ENCODE measurements around the gene MS4A2. TPM values are rescaled to one million over a fixed set of nuclear protein-coding genes. Genes with fewer than 3 reads are reported as not detected.

Gene MS4A2
- polyA plus RNA-seq, 3 donors = 0.12 TPM; not detected in 2

GRCh38 chr11:60131912-60132311 is 43.4 kb downstream of the MS4A2 start:
- no peak for DNase-seq (ENCODE audit: extremely low read depth in 1 of 11, low read depth in 9 of 11, low spot score in 4 of 11)

- no peak for DNase-seq (ENCODE audit: extremely low read depth in 1 of 11, low read depth in 9 of 11, low spot score in 4 of 11)
Measured at GRCh38 chr11:60133917-60134316, 45.5 kb downstream of the MS4A2 start.

- DNase-seq (ENCODE audit: extremely low read depth in 1 of 11, low read depth in 9 of 11, low spot score in 4 of 11) = no peak
Measured at GRCh38 chr11:60143768-60144167, 55.3 kb downstream of the MS4A2 start.

- no peak for DNase-seq (ENCODE audit: extremely low read depth in 1 of 11, low read depth in 9 of 11, low spot score in 4 of 11)
Measured at GRCh38 chr11:60145677-60146076, 57.2 kb downstream of the MS4A2 start.

Other genes with a start within 250 kb of the MS4A2 start
- gene CBLIF, start 243.2 kb upstream of the MS4A2 start, polyA plus RNA-seq (ENCODE audit: insufficient read length in 3 of 3) = under 1 TPM in 1 of 3 donors, not detected in 2; 0.32 TPM
- gene TCN1, start 222.2 kb upstream of the MS4A2 start, polyA plus RNA-seq (ENCODE audit: insufficient read length in 3 of 3) = not detected
- gene OOSP3, start 209.9 kb upstream of the MS4A2 start, polyA plus RNA-seq (ENCODE audit: insufficient read length in 3 of 3) = not detected
- gene OOSP1, start 150.2 kb upstream of the MS4A2 start, polyA plus RNA-seq (ENCODE audit: insufficient read length in 3 of 3) = under 1 TPM in 1 of 3 donors, not detected in 2; 0.32 TPM
- not detected for gene OOSP4A, start 124.6 kb upstream of the MS4A2 start, polyA plus RNA-seq (ENCODE audit: insufficient read length in 3 of 3)
- not detected for gene OOSP4B, start 71.5 kb upstream of the MS4A2 start, polyA plus RNA-seq (ENCODE audit: insufficient read length in 3 of 3)
- not detected for gene OOSP2, start 48.3 kb upstream of the MS4A2 start, polyA plus RNA-seq (ENCODE audit: insufficient read length in 3 of 3)
- 1 to 10 TPM in 1 of 3 donors, under 1 TPM in 2; 0.80 to 1.0 (median 0.86) TPM for gene MS4A3, start 32.0 kb upstream of the MS4A2 start, polyA plus RNA-seq (ENCODE audit: insufficient read length in 3 of 3)
- gene MS4A6A, start 94.4 kb downstream of the MS4A2 start, polyA plus RNA-seq (ENCODE audit: insufficient read length in 3 of 3) = 10 to 100 TPM; 16.9 to 21.1 (median 17.5) TPM
- gene MS4A4E, start 154.5 kb downstream of the MS4A2 start, polyA plus RNA-seq (ENCODE audit: insufficient read length in 3 of 3) = 1 to 10 TPM in 1 of 3 donors, under 1 TPM in 2; 0.42 to 1.5 (median 0.72) TPM
- gene MS4A4A, start 192.0 kb downstream of the MS4A2 start, polyA plus RNA-seq (ENCODE audit: insufficient read length in 3 of 3) = 10 to 100 TPM in 1 of 3 donors, 1 to 10 TPM in 2; 7.5 to 10.1 (median 8.0) TPM
- not detected for gene MS4A6E, start 238.6 kb downstream of the MS4A2 start, polyA plus RNA-seq (ENCODE audit: insufficient read length in 3 of 3)